ENCODE results near the gene HSPA1A.
A peak's percentile ranks its signal among the peaks of the same experiment; 100 is the strongest.

The HSPA1A gene

DNA sequence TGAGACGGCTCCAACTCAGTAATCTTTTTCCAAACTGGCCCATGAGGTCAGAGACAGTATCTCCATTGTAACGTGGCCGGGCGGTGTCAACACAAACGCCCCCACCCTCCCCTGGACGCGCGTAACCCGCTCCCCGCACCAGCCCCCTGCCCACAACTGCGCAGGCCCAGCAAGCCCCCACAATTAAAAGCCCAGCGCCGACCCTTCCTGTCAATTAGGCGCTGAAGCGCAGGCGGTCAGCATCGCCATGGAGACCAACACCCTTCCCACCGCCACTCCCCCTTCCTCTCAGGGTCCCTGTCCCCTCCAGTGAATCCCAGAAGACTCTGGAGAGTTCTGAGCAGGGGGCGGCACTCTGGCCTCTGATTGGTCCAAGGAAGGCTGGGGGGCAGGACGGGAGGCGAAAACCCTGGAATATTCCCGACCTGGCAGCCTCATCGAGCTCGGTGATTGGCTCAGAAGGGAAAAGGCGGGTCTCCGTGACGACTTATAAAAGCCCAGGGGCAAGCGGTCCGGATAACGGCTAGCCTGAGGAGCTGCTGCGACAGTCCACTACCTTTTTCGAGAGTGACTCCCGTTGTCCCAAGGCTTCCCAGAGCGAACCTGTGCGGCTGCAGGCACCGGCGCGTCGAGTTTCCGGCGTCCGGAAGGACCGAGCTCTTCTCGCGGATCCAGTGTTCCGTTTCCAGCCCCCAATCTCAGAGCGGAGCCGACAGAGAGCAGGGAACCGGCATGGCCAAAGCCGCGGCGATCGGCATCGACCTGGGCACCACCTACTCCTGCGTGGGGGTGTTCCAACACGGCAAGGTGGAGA lies at the start of gene HSPA1A, which contains the start of gene HSPA1L:
HSPA1A (plus strand) TSS at position 519 of the 814 bp plus-strand sequence; CDS start at position 733, 214 bp downstream.
HSPA1L (minus strand) TSS at position 259 of the 814 bp plus-strand sequence. CDS start 3,311 bp downstream, outside the sequence.
- DNase-seq, result peak; percentile 94

DNA sequence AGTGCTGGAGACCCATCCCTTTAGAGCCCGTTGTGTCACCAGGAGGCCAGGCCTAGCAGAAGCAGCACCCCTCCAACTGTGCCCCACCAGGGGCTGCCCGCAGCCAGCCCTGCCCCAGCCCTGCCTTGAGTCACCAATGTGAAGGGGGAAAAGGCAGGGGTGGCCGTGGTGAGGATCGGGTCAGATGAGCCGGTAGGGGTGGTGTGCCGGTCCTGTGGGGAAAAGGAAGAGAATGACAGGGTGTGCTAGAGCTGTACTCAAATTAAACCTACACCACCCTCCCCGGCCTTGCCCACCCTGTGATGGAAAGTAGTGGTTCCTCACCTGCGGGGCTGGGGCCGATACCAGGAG lies 49.8 kb upstream of the HSPA1A start:
- no peak for DNase-seq

DNA sequence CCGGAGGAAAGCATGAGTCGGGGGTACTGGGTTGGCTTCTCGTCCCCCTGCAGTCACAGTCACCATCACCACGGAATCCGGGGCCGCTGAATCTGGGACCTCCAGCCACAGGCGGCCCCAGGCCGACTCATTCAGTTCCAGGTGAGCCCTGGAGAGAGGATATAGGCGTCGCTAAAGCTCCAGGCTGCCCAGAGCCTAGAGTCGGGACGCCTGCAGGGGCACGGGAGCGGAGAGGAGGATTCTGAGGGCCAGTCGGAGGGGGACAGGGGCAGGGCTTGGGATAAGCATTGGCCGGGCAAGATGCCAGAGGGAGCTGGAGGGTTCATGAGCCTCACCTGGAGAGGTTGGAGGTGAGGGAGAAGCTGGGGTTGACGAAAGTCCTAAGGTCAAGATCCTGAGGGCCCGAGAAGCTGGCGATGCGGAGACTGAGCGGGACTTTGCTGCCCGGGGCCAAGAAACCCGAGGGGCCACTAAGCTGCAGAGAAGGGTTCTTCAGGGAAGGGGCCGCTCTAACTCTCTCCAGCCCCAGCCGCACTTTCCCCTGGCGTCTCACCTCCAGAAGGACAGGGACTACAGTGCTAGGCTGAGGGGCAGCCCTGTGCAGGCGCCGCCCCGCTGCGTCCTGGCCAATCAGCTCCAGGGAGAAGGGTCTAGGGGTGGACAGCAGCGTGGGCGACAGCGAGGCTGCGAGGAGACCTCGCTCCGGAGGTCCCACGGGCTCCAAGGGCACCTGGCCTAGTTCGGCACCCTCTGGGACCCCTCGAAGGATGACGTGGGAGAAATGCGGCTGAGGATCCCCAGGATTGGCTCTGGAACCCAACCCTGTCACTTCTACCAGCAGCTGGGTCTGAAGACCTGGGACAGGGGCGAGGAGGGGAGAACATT lies 49.2 kb upstream of the HSPA1A start:
- no peak for DNase-seq

DNA sequence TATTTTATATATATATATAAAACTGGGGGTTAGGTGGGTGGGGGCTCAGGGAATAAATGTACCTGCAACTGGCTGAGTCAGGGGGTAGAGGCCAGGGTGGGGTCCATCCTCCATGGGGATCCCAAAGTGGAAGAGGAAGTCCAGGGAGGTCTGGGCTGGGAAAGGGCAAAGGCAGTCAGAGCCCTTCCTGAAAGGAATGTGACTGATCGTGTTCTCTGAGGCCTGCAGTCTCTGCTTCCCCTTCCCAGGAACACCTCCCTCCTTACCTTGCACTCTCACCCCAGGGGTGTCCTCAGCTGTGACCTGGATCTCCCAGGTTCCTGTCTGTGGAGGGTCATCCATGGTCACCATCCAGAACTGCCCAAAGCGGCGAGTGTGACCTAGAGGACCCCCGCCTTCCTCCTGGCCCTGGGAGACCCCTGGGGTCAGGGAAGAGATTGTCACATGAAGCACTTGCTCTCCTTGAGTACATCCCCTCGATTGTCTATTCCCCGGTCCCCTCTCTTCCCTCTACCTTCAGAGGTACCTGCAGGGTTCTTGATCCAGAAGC lies 48.2 kb upstream of the HSPA1A start:
- no peak for DNase-seq

DNA sequence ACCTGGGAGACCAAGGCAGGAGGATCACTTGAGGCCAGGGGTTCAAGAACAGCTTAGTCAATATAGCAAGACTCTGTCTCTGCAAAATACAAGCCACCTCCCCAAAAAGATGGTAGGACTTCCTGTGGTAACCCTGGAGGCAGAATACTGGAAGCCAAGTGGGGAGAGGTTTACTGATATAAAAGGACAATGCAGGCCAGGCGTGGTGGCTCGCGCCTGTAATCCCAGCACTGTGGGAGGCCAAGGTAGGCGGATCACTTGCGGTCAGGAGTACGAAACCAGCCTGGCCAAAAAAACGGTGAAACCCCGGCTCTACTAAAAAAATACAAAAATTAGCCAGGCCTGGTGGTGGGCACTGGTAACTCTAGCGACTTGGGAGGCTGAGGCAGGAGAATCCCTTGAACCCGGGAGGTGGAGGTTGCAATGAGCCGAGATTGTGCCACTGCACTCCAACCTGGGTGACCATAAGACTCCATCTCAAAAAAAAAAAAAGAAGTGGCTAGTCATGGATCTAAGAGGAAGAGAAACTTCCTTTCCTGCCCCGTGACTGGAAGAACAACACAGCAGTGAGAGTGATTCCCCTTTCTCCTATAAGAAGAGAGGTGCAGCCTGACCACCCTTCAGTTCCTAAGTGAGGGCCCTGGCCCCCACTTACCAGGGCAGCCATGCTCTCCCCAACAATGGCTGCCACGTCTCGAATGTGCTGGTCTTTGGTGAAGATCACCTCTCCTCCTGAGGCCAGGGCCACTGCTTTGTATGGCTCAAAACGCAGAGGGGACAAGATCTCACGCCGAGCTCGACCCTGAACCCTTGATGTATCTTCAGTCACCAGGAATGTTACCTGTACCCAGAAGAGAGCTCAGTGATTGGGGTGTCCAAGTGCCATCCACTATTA lies 46.7 kb upstream of the HSPA1A start:
- DNase-seq, result no peak

DNA sequence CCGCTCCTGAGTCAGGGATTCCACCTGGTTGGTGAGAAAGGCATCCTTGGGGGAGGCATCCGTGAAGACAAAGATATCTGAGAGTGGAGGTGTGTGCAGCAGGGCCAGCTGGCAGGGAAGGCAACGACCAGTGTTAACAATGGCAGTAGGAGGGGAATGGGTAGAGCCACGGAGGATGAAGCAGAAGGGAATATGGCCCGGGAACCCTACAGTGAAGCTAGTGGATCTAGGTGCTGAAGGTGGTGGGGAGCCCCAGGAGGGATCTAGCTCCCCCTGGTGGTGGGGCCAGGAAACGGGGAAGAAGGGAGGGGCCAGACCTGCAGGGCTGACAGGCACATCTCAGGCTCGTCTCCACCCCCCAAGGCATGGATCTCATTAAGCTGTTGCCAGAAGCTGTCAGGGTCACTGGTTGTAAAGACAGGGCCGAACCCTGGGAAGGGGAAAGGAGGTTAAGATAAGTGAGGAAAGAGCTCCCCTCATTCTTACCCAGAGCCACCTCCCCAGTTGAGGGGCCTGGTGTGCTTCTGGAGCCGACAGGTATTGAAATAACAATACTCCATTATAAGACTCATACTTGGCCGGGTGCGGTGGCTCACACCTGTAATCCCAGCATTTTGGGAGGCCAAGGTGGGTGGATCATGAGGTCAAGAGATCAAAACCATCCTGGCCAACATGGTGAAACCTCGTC lies 45.5 kb upstream of the HSPA1A start:
- DNase-seq, result peak; percentile 87

DNA sequence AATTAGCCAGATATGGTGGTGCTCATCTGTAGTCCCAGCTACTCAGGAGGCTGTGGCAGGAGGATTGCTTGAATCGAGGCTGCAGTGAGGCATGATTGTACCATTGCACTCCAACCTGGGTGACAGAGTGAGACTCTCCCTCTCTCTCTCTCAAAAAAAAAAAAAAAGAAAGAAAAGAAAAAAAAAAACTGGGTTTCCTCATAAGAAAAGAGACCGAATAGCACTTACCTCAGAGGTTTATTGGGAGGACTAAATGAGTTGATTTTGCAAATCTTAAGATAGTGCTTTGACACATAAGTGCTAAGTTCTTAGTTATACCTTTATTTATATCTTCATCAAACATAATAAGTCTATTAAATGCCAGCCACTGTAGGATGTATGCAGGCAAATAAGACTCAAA lies 44.5 kb upstream of the HSPA1A start:
- DNase-seq, result no peak

DNA sequence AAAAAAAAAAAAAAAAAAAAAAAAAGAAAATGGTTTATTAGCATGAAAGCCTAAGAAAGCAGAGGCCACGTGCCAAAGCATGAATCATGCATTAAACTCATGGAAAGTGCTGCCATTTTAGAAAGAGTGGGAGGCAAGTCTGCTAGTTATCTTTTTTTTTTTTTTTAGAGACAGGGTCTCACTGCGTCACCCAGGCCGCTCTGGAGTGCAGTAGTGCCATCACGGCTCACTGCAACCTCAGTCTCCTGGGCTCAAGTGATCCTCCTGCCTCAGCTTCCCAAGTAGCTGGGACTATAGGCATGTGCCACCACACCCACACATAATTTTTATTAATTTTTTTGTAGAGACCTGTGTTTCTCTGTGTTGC lies 43.4 kb upstream of the HSPA1A start:
- DNase-seq, result peak; percentile 50

DNA sequence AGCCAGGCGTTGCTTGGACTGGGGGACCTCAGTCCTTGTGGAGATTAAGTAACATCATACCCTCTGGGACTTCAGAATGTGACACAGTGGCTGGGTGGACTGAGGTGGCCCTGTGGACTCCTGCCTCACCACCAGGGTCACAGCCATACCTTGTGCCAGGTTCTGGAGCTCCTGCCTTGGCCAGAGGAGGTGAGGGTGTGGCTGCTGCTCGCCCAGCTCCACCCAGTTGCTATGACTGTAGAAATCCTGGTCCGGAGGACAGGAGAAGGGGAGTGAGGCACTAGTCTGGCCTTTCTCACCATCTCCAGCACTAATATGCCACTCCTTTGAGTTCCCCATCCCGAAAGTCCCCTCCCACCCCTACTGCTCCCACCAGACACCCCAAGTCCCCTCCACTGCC lies 40.2 kb upstream of the HSPA1A start:
- DNase-seq, result no peak

DNA sequence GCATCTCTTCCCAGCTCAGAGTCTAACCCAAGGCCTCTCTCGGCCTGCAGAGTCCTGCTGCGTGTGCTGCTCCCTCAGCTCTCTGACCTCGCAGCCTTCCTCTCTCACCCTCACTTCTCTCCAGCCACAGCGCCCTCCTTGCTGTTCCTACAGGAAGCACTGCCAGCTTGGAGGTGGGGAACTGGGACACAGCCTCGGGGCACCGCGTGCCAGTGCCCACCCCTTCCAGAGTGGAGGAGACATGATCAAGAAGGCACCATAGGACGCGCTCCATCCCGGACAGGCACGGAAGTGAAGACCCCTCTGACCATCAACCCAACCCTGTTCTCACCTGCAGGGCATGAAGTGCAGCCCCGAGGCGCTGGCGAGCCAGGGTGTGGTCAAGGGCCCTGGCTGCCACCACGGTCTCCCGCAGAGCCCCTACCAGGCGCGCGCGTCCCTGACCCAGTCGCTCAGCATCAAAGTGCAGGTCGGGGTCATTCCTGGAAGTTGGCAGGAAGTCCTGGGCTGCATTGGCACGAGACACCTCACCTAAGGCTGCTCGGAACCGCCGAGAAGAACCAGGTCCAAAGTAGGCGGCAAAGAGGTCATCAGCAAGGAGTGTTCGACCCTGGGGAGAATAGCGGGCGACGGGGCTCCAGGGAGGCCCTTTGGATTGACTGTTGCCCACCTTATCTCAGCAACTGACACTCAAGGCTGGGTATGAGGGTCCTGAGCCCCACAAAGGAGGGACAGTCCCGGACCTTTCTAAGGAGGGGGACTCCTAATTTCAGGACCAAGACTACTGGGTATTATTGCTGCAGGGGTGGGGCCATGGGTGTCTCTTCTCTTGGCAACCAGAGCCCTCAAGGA lies 39.5 kb upstream of the HSPA1A start:
- no peak for DNase-seq

DNA sequence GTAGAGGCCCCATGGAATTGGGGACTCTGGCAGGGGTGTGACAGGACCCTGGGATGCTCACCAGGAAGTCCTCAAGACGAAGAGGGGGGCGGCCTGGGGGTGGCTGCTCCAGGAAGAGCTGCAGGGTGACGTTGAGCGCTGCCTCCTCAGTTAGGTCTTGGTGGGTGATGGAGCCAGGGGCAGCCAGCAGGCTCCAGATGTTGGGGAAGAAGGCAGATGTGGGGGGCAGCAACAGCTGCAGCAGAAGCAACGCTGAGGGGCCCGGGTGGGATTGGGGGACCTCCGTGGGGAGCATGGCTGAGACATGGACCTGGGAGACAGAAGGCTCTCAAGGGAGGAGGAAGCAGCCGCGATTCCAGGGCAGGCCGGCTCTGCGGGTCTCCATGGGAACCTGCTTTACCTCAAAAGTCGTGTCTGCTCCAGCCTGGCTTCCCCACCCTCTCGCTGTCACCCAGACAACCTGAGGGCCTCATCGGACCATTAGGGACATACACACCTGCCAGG lies 38.8 kb upstream of the HSPA1A start:
- DNase-seq, result no peak

DNA sequence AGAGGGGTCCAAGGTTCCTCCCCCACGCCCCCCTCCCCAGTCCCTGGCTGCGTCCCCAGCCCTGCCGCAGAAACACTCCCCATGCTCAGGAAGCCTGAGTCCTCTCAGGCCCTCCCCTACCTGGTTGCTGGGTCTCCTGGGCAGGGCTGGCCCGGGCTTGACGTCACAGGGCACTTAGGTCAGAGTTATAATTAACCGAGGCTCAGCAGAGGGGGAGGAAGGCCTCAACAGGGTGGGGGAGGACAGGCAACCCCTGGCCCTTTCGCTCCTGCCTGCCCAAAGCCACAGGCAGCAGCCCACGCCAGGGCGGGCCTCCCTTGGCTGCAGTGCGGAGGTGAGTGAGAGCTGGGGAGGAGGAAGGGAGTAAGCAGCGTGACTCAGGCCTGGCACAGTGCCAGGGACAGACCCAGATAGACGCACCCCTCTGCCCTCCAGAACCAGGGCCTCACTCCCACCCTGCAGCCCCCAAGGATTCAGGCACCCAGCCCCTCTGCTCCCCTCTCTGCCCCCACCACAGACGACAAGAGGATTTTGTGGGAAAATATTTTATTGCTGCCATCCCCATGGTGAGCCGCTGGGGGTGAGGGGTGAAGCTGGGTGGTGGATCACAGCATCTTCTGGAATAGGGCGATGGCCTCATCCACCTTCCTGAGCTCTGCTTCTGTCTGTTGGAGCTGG lies 38.2 kb upstream of the HSPA1A start, which contains the start of gene VWA7:
VWA7 (minus strand) TSS at position 340 of the 678 bp plus-strand sequence. CDS start 549 bp downstream, outside the sequence.
- peak; percentile 86 for DNase-seq

DNA sequence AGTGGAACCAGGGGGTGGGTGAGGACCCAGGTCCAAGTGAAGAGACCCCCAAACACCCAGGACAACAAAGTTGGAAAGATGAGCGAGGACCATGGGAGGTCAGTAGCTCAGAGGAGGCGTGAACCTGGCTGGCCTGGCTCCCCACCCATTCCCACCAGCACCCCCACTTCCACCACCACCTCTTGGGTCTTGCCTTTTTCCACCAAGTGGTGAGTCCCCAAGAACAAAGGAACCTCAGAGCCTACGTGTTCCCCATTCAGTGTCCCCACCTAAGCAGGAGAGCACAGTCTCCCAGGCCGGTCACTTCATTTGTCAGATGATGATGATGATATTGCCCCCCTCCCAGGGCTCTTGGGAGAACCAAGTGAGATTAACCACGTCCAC lies 37.7 kb upstream of the HSPA1A start:
- DNase-seq, result no peak

DNA sequence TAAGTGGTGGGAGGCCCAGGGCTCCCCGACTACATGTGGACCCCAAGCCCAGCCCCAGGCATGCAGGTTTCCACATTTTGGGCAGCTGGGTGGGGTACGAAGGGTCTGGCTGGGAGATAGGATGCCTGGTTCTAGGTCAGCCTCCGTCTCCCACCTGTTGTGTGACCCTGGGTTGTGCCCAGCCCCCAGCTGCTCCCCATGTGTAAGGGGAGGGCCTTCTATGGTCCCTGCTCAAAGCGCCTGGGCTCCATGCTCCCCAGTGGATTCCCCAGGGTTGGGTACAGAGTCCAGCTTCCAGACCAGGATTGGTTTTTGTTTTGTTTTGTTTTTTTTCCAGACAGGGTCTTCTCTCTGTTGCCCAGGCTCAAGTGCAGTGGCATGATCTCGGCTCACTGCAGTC lies 37.1 kb upstream of the HSPA1A start:
- no peak for DNase-seq

DNA sequence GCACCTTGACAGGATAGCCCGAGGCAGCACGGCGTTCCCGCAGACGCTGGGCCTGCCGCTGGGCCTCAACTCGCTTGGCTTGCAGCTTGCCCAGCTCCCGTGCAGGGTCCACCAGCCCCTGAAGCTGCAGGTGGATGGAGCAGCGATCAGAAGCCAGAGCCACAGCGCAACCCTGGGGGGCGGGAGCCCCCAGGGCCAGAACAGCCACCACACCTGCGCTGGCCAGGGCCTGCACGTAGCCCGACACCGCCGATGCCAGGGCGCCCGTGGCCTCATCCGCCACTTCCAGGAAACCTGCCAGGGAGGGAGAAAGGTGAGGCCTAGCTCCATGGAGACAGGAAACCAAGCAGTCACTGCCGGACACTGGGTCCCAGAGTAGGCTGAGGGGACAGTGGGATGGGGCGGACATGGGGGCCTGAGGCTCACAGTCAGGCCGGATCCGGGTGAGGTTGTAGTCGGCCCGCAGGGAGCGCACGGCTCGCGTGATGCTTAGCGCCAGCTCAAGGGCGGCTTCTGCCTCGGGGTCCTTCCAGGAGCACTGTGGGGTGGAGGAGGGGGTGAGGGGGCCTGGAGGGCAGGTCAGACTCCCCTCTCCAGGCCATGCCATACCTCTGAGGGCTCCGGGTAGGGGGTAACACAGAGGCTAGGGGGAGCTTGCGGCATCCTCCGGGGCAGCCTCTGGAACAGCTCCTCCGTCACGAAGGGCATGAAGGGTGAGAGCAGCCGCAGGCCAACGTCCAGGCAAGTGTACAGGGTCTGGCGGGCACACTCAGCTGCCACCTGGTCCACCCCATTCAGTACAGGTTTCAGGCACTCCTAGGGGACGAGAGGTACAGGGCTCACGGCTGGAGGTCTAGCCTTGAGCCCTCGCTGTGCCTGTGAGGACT lies 36.1 kb upstream of the HSPA1A start:
- DNase-seq, result no peak

DNA sequence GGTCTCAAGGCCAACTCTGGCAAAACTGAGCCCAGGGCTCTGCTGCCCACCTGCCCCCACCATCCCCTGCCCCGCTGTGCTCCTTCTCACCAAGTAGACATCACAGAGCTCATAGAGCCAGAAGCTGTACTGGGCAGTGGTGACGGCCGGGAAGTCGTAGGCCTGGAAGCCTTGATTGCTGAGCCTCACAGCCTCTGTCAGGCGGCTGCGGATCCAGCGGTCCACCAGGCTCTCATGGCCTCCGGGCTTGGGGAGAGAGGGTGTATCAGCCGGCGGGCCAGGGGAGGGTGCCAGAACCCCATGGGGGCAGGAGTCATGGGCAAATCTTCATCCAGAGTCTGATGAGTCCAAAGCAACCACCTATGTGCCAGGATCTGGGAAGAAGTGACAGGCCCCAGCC lies 35.4 kb upstream of the HSPA1A start:
- no peak for DNase-seq

DNA sequence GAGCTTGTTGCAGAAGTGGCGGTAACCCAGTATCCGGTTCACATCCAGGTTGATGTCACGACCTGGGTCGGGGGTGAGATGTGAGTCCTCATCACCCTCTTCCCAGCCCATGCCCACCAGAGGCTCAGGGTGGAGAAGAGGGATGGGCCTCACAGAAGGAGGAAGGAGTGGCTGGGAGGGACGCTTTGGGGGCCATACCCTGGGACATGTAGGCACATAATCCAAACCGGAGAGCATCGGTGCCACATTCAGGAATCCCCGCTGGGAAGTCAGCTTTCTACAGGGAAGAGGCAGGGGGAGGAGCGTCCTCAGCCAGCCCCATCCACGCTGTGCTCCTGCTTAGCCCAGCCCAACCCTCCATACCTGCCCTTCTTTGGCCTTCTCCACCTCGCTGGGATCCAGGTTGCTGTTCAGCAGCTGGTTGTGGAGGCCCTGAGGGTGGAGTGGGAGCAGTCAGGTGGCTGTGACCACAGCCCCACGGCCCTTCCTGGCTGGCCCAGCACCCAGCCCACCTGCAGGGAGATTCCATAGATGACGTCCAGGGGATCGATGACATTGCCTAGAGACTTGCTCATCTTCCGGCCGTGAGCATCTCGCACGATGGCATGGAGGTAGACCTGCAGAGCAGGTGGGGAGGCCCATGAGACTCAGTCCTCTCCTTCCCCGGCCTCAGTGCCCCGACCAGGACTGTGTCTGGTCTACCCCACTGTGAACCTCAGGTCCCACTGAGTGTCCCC lies 34.7 kb upstream of the HSPA1A start:
- DNase-seq, result no peak

Measured in hematopoietic multipotent progenitor cell treated with erythropoietin and hydrocortisone succinate and interleukin-3 and kit ligand, for 8 days (in vitro differentiated cells).